ENCODE results near the gene GNPAT.
"Not testable (repeated sequence)": the region's sequence is repeated elsewhere in the genome, so short reads cannot be mapped to it uniquely, and the experiment has no call there.

GNPAT gene

DNA sequence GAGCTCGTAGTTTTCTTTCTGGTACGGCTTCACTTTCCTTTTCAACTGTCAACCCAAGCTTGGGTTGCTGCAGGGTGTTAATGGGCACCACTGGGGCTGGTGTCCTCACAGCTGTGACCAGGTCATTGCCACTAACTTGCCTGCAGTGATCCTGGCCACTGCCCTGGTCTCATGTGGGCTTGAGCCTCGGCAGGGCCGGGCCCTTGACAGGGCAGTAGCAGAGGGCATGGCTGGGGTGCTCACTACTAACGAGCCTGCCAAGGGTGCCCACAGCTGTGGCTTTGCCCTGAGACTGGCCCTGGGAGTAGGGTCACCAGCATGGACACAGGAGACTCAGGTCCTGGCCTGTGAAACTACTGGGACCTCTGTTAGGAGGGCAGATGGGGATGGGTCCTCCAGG, 31.5 kb upstream of the GNPAT start:
- no peak for TF ChIP-seq CTCF (IDR thresholded peaks at IDR 0.05)
- H3K4me1 ChIP-seq (ENCODE audit: control insufficient read depth in 1 of 2, insufficient read depth in 1 of 2, low read depth in 1 of 2, low read length in 1 of 2): peaks cover 14 to 18% of the 10 kb centered on the region in 2 experiments
- peaks cover 23% of the 10 kb centered on the region for H3K27me3 ChIP-seq
- no peaks in the 10 kb centered on the region for H3K9me3 ChIP-seq
- H3K36me3 ChIP-seq: no peaks in the 10 kb centered on the region
- H3K27ac ChIP-seq: no peak overlapping the region
- no peak overlapping the region for H3K4me3 ChIP-seq (ENCODE audit: low read depth in 1 of 2, low read length in 1 of 2)

DNA sequence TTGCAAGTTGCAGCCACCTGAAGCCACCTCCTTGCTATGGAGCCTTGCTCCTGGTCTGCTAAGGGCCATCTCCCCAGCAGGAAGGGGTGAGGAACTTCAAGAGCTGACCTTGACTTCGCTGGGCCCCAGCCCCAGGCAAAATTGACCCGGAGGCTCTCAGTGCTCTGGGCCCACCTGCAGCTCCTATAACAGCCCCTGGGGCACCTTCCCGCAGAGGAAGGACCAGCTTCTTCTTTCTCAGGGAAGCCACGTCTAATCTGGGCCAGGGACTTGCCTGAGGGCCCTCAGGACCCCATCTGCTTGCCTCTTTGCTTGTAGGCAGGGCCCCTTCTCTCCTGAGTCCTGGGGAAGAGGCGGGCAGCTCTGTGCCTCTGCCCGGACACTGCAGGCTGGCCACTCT, 30.9 kb upstream of the GNPAT start:
- Histone ChIP-seq H3K9me3 (no peaks in the 10 kb centered on the region), H3K36me3 (no peaks in the 10 kb centered on the region), H3K27ac (no peak overlapping the region), H3K4me3 (ENCODE audit: low read depth in 1 of 2, low read length in 1 of 2) (no peak overlapping the region), H3K4me1 (ENCODE audit: control insufficient read depth in 1 of 2, insufficient read depth in 1 of 2, low read depth in 1 of 2, low read length in 1 of 2) (peaks cover 14 to 18% of the 10 kb centered on the region in 2 experiments), H3K27me3 (peaks cover 17% of the 10 kb centered on the region)
- no peak for TF ChIP-seq CTCF (IDR thresholded peaks at IDR 0.05)

DNA sequence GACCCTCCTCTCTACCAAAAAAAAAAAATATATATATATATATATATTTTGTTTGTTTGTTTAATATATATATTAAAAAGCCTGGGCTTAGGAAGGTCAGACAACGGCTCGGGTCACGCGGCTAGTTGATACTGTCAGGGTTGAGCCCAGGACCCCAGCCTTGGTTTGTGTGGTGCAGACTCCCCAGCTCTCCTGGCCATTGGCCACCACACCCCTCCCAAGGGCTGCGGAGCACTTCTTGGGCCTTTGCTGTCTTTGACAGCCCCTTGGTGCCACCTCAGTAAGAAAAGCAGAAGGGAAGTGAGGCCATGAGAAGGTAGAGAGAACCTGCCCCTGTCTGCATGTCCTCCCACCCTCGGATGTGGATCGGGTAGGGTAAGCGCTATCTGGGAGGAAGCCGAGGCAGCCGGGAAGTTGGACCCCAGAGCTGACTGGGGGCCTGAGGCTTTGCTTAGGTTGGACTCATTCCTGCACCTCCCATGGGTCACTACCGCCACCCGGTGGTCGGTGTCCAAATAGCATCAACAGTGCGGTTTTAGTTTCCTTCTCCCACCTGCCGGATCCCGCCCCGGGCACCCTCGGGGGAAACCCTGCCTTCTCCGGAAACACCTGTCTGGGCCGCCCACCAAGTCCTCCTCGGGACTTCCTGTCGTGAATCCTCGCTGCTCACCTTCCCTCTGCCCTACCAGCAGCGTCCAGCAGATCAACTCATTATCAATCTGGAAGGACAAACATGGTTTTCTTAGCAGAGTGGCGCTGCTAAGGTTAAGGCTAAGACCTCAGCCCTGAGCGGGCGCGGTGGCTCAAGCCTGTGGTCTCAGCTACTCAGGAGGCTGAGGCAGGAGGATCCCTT, 29.8 kb upstream of the GNPAT start:
- Histone ChIP-seq H3K27ac (no peak overlapping the region), H3K4me1 (ENCODE audit: control insufficient read depth in 1 of 2, insufficient read depth in 1 of 2, low read depth in 1 of 2, low read length in 1 of 2) (peaks cover 14 to 18% of the 10 kb centered on the region in 2 experiments), H3K4me3 (ENCODE audit: low read depth in 1 of 2, low read length in 1 of 2) (peak overlapping the region; percentile 22 to 55), H3K27me3 (peaks cover 12% of the 10 kb centered on the region), H3K36me3 (no peaks in the 10 kb centered on the region), H3K9me3 (no peaks in the 10 kb centered on the region)
- TF ChIP-seq CTCF (IDR thresholded peaks at IDR 0.05): peak; percentile 74

DNA sequence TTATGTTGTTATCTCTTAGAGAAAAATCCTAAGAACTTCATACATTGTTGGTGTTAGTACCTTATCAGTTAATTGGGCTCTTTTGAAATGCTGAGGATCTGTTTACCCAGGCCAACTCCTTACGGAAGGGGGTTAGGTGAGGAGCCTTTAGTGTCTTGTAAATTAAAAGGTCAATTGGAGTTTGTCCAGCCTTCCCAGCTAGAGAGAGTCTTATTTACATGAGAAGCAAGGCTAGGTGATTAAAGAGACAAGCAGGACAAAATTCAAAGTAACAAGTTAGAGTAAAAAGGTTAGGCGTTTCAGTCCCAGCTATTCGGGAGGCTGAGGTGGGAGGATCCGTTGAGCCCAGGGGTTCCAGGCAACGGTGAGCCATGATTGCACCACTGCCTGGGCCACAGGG, 28.7 kb upstream of the GNPAT start:
- not testable (repeated sequence) for H3K27me3 ChIP-seq; H3K9me3 ChIP-seq; H3K4me3 ChIP-seq (ENCODE audit: low read depth in 1 of 2, low read length in 1 of 2); H3K27ac ChIP-seq; H3K36me3 ChIP-seq
- H3K4me1 ChIP-seq (ENCODE audit: control insufficient read depth in 1 of 2, insufficient read depth in 1 of 2, low read depth in 1 of 2, low read length in 1 of 2): peaks cover 14 to 18% of the 10 kb centered on the region in 2 experiments

- Histone ChIP-seq H3K27me3 (no peaks in the 10 kb centered on the region), H3K27ac (no peak overlapping the region), H3K4me1 (ENCODE audit: control insufficient read depth in 1 of 2, insufficient read depth in 1 of 2, low read depth in 1 of 2, low read length in 1 of 2) (peaks cover 22 to 24% of the 10 kb centered on the region in 2 experiments), H3K9me3 (no peaks in the 10 kb centered on the region), H3K4me3 (ENCODE audit: low read depth in 1 of 2, low read length in 1 of 2) (no peak overlapping the region), H3K36me3 (no peaks in the 10 kb centered on the region)
- TF ChIP-seq CTCF (IDR thresholded peaks at IDR 0.05): no peak
Measured at GRCh38 chr1:231213831-231214573, 27.0 kb upstream of the GNPAT start.

All from neutrophil (primary cell).